HG03521 (cell line): ENCODE measurements around the gene AIDA.
"Not testable (repeated sequence)": the region's sequence is repeated elsewhere in the genome, so short reads cannot be mapped to it uniquely, and the experiment has no call there.

ENCODE experiments used
- ATAC-seq: cut with Tn5 transposase; IDR thresholded peaks from one replicate; pipeline ENCODE4 v1.9.1; 2021; ENCODE audit warnings: mild to moderate bottlenecking, moderate library complexity; ENCODE audit not compliant: unreplicated experiment

AIDA gene

GRCh38 chr1:222713091-222713961, 1.0 kb upstream of the AIDA start:
- ATAC-seq: peak; percentile 51

GRCh38 chr1:222711319-222712252, 705 bp downstream of the AIDA start:
- peak; percentile 36 for ATAC-seq

GRCh38 chr1:222709700-222710153, 2.6 kb downstream of the AIDA start:
- no peak for ATAC-seq

- ATAC-seq: no peak
Observed at GRCh38 chr1:222706815-222707214, 5.5 kb downstream of the AIDA start.

GRCh38 chr1:222704260-222704659, 8.0 kb downstream of the AIDA start:
- ATAC-seq: no peak

GRCh38 chr1:222702210-222702609, 10.1 kb downstream of the AIDA start:
- no peak for ATAC-seq

GRCh38 chr1:222697826-222698225, 14.5 kb downstream of the AIDA start:
- ATAC-seq: no peak

GRCh38 chr1:222697203-222697602, 15.1 kb downstream of the AIDA start:
- ATAC-seq: no peak

- ATAC-seq: no peak
Observed at GRCh38 chr1:222696741-222697140, 15.6 kb downstream of the AIDA start.

- no peak for ATAC-seq
Observed at GRCh38 chr1:222694927-222695326, 17.4 kb downstream of the AIDA start.

- ATAC-seq: no peak
Observed at GRCh38 chr1:222691016-222691415, 21.3 kb downstream of the AIDA start.

- ATAC-seq: no peak
Observed at GRCh38 chr1:222680080-222680479, 32.2 kb downstream of the AIDA start.

- no peak for ATAC-seq
Observed at GRCh38 chr1:222670110-222670509, 42.2 kb downstream of the AIDA start.

- ATAC-seq: not testable (repeated sequence)
Observed at GRCh38 chr1:222669107-222669506, 43.2 kb downstream of the AIDA start.

- ATAC-seq: not testable (repeated sequence)
Observed at GRCh38 chr1:222668184-222668583, 44.1 kb downstream of the AIDA start.

- ATAC-seq: no peak
Observed at GRCh38 chr1:222665964-222666363, 46.3 kb downstream of the AIDA start.

GRCh38 chr1:222663431-222663934, 48.8 kb downstream of the AIDA start:
- no peak for ATAC-seq

GRCh38 chr1:222657899-222658298, 54.4 kb downstream of the AIDA start:
- no peak for ATAC-seq

GRCh38 chr1:222656391-222657155, 55.7 kb downstream of the AIDA start:
- ATAC-seq: no peak

GRCh38 chr1:222654849-222655248, 57.4 kb downstream of the AIDA start:
- peak; percentile 90 for ATAC-seq
